ENCODE results near the gene UMAD1. TPM values are rescaled to one million over a fixed set of nuclear protein-coding genes. Genes with fewer than 3 reads are reported as not detected.

Gene UMAD1
- total and polyA plus RNA-seq, 2 of the 13 experiments (the other 11 are each of a cell fraction or from before 2014, with no cell fraction given): 16.8 to 17.6 TPM

- TF ChIP-seq, protein P1, sequence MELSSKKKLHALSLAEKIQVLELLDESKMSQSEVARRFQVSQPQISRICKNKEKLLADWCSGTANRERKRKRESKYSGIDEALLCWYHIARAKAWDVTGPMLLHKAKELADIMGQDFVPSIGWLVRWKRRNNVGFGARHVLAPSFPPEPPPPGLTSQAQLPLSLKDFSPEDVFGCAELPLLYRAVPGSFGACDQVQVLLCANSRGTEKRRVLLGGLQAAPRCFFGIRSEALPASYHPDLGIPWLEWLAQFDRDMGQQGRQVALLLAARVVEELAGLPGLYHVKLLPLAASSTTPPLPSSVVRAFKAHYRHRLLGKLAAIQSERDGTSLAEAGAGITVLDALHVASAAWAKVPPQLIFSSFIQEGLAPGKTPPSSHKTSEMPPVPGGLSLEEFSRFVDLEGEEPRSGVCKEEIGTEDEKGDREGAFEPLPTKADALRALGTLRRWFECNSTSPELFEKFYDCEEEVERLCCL (CRISPR knock-in tag; IDR thresholded peaks at IDR 0.05; ENCODE audit: borderline replicate concordance): no peak
- TF ChIP-seq ZNF687 (CRISPR knock-in tag; IDR thresholded peaks at IDR 0.05): no peak
Observed at GRCh38 chr7:7713730-7714129, 73.2 kb downstream of the UMAD1 start (continued).

GRCh38 chr7:7718492-7718891, 77.9 kb downstream of the UMAD1 start, which contains the start of gene RPA3:
RPA3 (minus strand) TSS chr7:7718607; CDS start chr7:7640418, 78,189 bp downstream.
- no peaks in the 10 kb centered on the region for H3K9me3 ChIP-seq (ENCODE audit: low read length)
- ATAC-seq (no peak), FAIRE-seq (no peak), DNase-seq (ENCODE audit: low spot score) (no peak)
- in situ Hi-C loops (cut with HindIII; ENCODE audit: extremely low pct_ligation_motif_present, low pct_unique_long_range_greater_than_20kb) (no loop called here), intact Hi-C loops (cut with micrococcal nuclease; ENCODE audit: unreplicated experiment) (no loop called here)
- no peak within 1 kb of the TSS for H2AFZ ChIP-seq (ENCODE audit: low read length)
- H3K36me3 ChIP-seq (replicated peaks in 1 of 2; ENCODE audit: control insufficient read depth in 1 of 2, insufficient read depth in 2 of 2, low read length in 2 of 2): no peaks in the 10 kb centered on the region
- BruUV-seq (replicated peaks): no TSS peak
- ChIA-PET CTCF (ENCODE audit: low intra/inter-chr PET ratio, low total read pairs) (no interaction called here), POLR2A (no interaction called here)
- no peaks in the 10 kb centered on the region for H3K4me1 ChIP-seq (ENCODE audit: insufficient read depth, low read length)
- H3K27ac ChIP-seq (ENCODE audit: extremely low read length, insufficient read depth, low read length): no peak within 1 kb of the TSS
- H3K4me3 ChIP-seq (replicated peaks in 1 of 3; ENCODE audit: insufficient read depth in 1 of 3, low read depth in 2 of 3, low read length in 3 of 3): no peak within 1 kb of the TSS
- no peaks in the 10 kb centered on the region for H3K79me2 ChIP-seq (ENCODE audit: insufficient read depth, low read length)
- H3K4me2 ChIP-seq (ENCODE audit: low read depth, low read length): no peak within 1 kb of the TSS
- 0 out of 2 replicates have a peak, but pooled peaks have one; percentile 48 for TF ChIP-seq ATF7 (IDR thresholded peaks at IDR 0.05)
- TF ChIP-seq ATF7 (CRISPR knock-in tag; IDR thresholded peaks at IDR 0.05): no peak
- no peak for TF ChIP-seq IKZF4 (CRISPR knock-in tag; IDR thresholded peaks at IDR 0.05; ENCODE audit: borderline replicate concordance, low read depth, not compliant biosample characterization)
- H4K20me1 ChIP-seq (ENCODE audit: insufficient read depth, low read length): no peaks in the 10 kb centered on the region
- H3K27me3 ChIP-seq (ENCODE audit: control insufficient read depth in 1 of 2, insufficient read depth in 2 of 2, low read length in 2 of 2): no peaks in the 10 kb centered on the region
- 93% methylated on average over 1 of the region's 1 CpG for WGBS (ENCODE audit: low lambda C conversion rate)
- H3K9ac ChIP-seq (ENCODE audit: insufficient read depth, low read depth, low read length): no peak within 1 kb of the TSS
